Measurements from ENCODE around the gene CASZ1. TPM values are rescaled to one million over a fixed set of nuclear protein-coding genes. Genes with fewer than 3 reads are reported as not detected.

Gene CASZ1
- total and polyA plus RNA-seq, 2 experiments from 2014 or later: 6.2 to 6.7 TPM

GRCh38 chr1:10744029-10744428 lies 52.4 kb downstream of the CASZ1 start (continued):
- no peak for TF ChIP-seq CTCF (conservative IDR thresholded peaks at IDR 0.05; ENCODE audit: low read depth in 2 of 2)

GRCh38 chr1:10741696-10742095 lies 54.8 kb downstream of the CASZ1 start:
- H3K4me1 Mint-ChIP-seq: peaks cover 45% of the 10 kb centered on the region

More at GRCh38 chr1:10741696-10742095, 54.8 kb downstream of the CASZ1 start:
- Histone ChIP-seq H3K79me2 (replicated peaks; ENCODE audit: insufficient read depth) (no peaks in the 10 kb centered on the region), H4K20me1 (replicated peaks; ENCODE audit: insufficient read depth) (no peaks in the 10 kb centered on the region), H3K27ac (ENCODE audit: low read depth) (no peak overlapping the region), H2AFZ (no peak overlapping the region), H3K4me1 (ENCODE audit: insufficient read depth) (peaks cover 12% of the 10 kb centered on the region), H3K27me3 (ENCODE audit: insufficient read depth) (no peaks in the 10 kb centered on the region), H3F3A (replicated peaks; ENCODE audit: low read depth) (no peaks in the 10 kb centered on the region), H3K9me2 (ENCODE audit: insufficient read depth) (no peaks in the 10 kb centered on the region), H3K4me3 (no peak overlapping the region), H3K36me3 (ENCODE audit: insufficient read depth) (no peaks in the 10 kb centered on the region), H3K4me2 (no peak overlapping the region)
- Mint-ChIP-seq H3K4me3 (no peak overlapping the region), H3K27ac (peak overlapping the region; percentile 61; the same call in 1 of the 2 replicates), H3K36me3 (ENCODE audit: low read depth) (no peaks in the 10 kb centered on the region), H3K9me3 (no peaks in the 10 kb centered on the region; the same call in 2 of the 3 replicates), H3K27me3 (ENCODE audit: insufficient read depth, low read depth, poor library complexity) (no peaks in the 10 kb centered on the region)
- DNase-seq (ENCODE audit: low spot score): no peak
- TF ChIP-seq ZNF331 (CRISPR knock-in tag; IDR thresholded peaks at IDR 0.05; ENCODE audit: low read depth): no peak
- no peak for TF ChIP-seq ZNF114 (CRISPR knock-in tag; IDR thresholded peaks at IDR 0.05)
- TF ChIP-seq, protein P1, sequence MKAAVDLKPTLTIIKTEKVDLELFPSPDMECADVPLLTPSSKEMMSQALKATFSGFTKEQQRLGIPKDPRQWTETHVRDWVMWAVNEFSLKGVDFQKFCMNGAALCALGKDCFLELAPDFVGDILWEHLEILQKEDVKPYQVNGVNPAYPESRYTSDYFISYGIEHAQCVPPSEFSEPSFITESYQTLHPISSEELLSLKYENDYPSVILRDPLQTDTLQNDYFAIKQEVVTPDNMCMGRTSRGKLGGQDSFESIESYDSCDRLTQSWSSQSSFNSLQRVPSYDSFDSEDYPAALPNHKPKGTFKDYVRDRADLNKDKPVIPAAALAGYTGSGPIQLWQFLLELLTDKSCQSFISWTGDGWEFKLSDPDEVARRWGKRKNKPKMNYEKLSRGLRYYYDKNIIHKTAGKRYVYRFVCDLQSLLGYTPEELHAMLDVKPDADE (IDR thresholded peaks at IDR 0.05): no peak
- TF ChIP-seq, protein P2, sequence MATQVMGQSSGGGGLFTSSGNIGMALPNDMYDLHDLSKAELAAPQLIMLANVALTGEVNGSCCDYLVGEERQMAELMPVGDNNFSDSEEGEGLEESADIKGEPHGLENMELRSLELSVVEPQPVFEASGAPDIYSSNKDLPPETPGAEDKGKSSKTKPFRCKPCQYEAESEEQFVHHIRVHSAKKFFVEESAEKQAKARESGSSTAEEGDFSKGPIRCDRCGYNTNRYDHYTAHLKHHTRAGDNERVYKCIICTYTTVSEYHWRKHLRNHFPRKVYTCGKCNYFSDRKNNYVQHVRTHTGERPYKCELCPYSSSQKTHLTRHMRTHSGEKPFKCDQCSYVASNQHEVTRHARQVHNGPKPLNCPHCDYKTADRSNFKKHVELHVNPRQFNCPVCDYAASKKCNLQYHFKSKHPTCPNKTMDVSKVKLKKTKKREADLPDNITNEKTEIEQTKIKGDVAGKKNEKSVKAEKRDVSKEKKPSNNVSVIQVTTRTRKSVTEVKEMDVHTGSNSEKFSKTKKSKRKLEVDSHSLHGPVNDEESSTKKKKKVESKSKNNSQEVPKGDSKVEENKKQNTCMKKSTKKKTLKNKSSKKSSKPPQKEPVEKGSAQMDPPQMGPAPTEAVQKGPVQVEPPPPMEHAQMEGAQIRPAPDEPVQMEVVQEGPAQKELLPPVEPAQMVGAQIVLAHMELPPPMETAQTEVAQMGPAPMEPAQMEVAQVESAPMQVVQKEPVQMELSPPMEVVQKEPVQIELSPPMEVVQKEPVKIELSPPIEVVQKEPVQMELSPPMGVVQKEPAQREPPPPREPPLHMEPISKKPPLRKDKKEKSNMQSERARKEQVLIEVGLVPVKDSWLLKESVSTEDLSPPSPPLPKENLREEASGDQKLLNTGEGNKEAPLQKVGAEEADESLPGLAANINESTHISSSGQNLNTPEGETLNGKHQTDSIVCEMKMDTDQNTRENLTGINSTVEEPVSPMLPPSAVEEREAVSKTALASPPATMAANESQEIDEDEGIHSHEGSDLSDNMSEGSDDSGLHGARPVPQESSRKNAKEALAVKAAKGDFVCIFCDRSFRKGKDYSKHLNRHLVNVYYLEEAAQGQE (IDR thresholded peaks at IDR 0.05; ENCODE audit: unreplicated experiment): no peak
- no peak for TF ChIP-seq CTCF (conservative IDR thresholded peaks at IDR 0.05; ENCODE audit: low read depth in 2 of 2)
- ATAC-seq: no peak
